CD4-positive, alpha-beta T cell (primary cell): ENCODE data around the gene CARS1. TPM values are rescaled to one million over a fixed set of nuclear protein-coding genes. Genes with fewer than 3 reads are reported as not detected.

Experiments used
- ATAC-seq: fragments of 200-7000 bp; cut with Tn5 transposase; one replicate; pipeline ENCODE4 v1.10.0; 2022; ENCODE audit warnings: mild to moderate bottlenecking; ENCODE audit not compliant: poor library complexity
- CTCF ChIA-PET: fragments of 350-600 bp; sonication (Branson Sonifier 250); formaldehyde crosslinking; loops from one replicate; lab custom pipeline; 2021; ENCODE audit warnings: antibody characterized with exemption, inconsistent platforms; lab: Charles Lee
- POLR2A ChIA-PET: fragments of 350-600 bp; sonication (Branson Sonifier 250); formaldehyde crosslinking; loops from one replicate; lab custom pipeline; 2021; ENCODE audit warnings: antibody characterized with exemption, inconsistent platforms; lab: Charles Lee
- DNase-seq, 14 experiments: peaks; one replicate each; pipeline ENCODE4 v3.0.0-alpha.2; 2013 to 2020; ENCODE audit warnings: mixed read lengths in 2 of 14
- H3K27ac ChIP-seq, 2 donors: one replicate each; pipeline versions ENCODE4 v1.5.1 to v1.7.0; 2013; ENCODE audit warnings: low read length in 2 of 2, low read depth in 1 of 2, mild to moderate bottlenecking in 1 of 2
- H3K27me3 ChIP-seq, 2 experiments: 1 replicate in 1 of 2; 2 replicates in 1 of 2; pipeline versions ENCODE4 v1.6.1 to v1.7.0; 2013; ENCODE audit warnings: low read length in 2 of 2, control low read depth in 1 of 2, mild to moderate bottlenecking in 1 of 2, moderate library complexity in 1 of 2; ENCODE audit not compliant: insufficient read depth in 2 of 2, control insufficient read depth in 1 of 2
- H3K36me3 ChIP-seq: one replicate; pipeline ENCODE4 v1.6.1; 2013; ENCODE audit warnings: low read length, control low read depth; ENCODE audit not compliant: insufficient read depth
- H3K4me1 ChIP-seq: one replicate; pipeline ENCODE4 v1.6.1; 2013; ENCODE audit warnings: low read length, control low read depth; ENCODE audit not compliant: insufficient read depth
- H3K4me3 ChIP-seq: one replicate; pipeline ENCODE4 v1.5.1; 2013; ENCODE audit warnings: mild to moderate bottlenecking, low read length, moderate library complexity
- H3K9me3 ChIP-seq, 2 experiments: 1 replicate in 1 of 2; 2 replicates in 1 of 2; pipeline versions ENCODE4 v1.6.1 to v1.7.0; 2013; ENCODE audit warnings: low read length in 2 of 2, mild to moderate bottlenecking in 2 of 2, control low read depth in 1 of 2, moderate library complexity in 1 of 2; ENCODE audit not compliant: control insufficient read depth in 1 of 2, insufficient read depth in 1 of 2
- H3K27ac Mint-ChIP-seq: one replicate; pipeline ENCODE4 v1.8.0; 2020; ENCODE audit warnings: mixed read lengths
- H3K27me3 Mint-ChIP-seq: one replicate; pipeline ENCODE4 v1.8.0; 2021; ENCODE audit warnings: mixed read lengths
- H3K36me3 Mint-ChIP-seq: one replicate; pipeline ENCODE4 v1.8.0; 2021; ENCODE audit warnings: low read depth, mixed read lengths
- H3K4me1 Mint-ChIP-seq: one replicate; pipeline ENCODE4 v1.8.0; 2021; ENCODE audit warnings: low read depth, mixed read lengths
- H3K4me3 Mint-ChIP-seq: one replicate; pipeline ENCODE4 v1.8.0; 2020; ENCODE audit warnings: mild to moderate bottlenecking, mixed read lengths
- H3K9me3 Mint-ChIP-seq: one replicate; pipeline ENCODE4 v1.8.0; 2020; ENCODE audit warnings: mixed read lengths
- CTCF ChIP-seq: fragments of 200-600 bp; IDR thresholded peaks from one replicate; pipeline ENCODE4 v1.8.0; 2022; ENCODE audit warnings: antibody characterized with exemption, mild to moderate bottlenecking
- intact Hi-C, 2 experiments: fragments of 100-400 bp; cut with DNase I in 1 of 2; cut with micrococcal nuclease in 1 of 2; formaldehyde crosslinking; loops; one replicate each; pipeline versions ENCODE4 v1.15.1 to v1.9.0; 2023 to 2025; cut with DNase I, micrococcal nuclease
- total RNA-seq, 174 experiments: library from RNA in 2 of 174; stranded (reverse) in 2 of 174; gene quantifications; one replicate each; pipeline ENCODE4 v1.2.3 and lab custom pipeline; 2021 to 2026

CARS1 gene
- total RNA-seq, 2 experiments from 2014 or later = 24.1 to 25.2 TPM

GRCh38 chr11:2981130-2981529 is 76.1 kb downstream of the CARS1 start:
- ChIA-PET CTCF (interaction anchor here (0.7 to 1.9 kb wide), 4 partner anchors 27 to 665 kb away, joined by 4 to 6 read pairs (median 4); no protein-coding TSS in a partner anchor), POLR2A (interaction anchor here (1.1 to 2.9 kb wide), 3 partner anchors 9 to 33 kb away, joined by 5 to 15 read pairs (median 6); partner anchors contain the start of gene NAP1L4)
- Mint-ChIP-seq H3K4me3 (no peak overlapping the region), H3K27ac (no peak overlapping the region), H3K9me3 (no peaks in the 10 kb centered on the region), H3K4me1 (peaks cover 61% of the 10 kb centered on the region), H3K27me3 (no peaks in the 10 kb centered on the region), H3K36me3 (peaks cover 64% of the 10 kb centered on the region)
- no peak overlapping the region for H3K4me3 ChIP-seq
- DNase-seq (no peak), ATAC-seq (no peak)
- H3K27me3 ChIP-seq = no peaks in the 10 kb centered on the region
- peaks cover 53% of the 10 kb centered on the region for H3K4me1 ChIP-seq
- no peaks in the 10 kb centered on the region for H3K9me3 ChIP-seq
- H3K27ac ChIP-seq = no peak overlapping the region
- no peak for TF ChIP-seq CTCF
- intact Hi-C loops = no loop called here
- peaks cover 67% of the 10 kb centered on the region for H3K36me3 ChIP-seq

- no peaks in the 10 kb centered on the region for H3K9me3 ChIP-seq
- no peaks in the 10 kb centered on the region for H3K27me3 ChIP-seq
- ChIA-PET POLR2A (interaction anchor here (0.8 to 2.9 kb wide), 4 partner anchors 10 to 475 kb away, joined by 3 to 15 read pairs (median 6); partner anchors contain the start of gene NAP1L4), CTCF (interaction anchor here (0.7 to 1.9 kb wide), 3 partner anchors 26 to 388 kb away, joined by 4 to 6 read pairs (median 4); no protein-coding TSS in a partner anchor)
- intact Hi-C loops = no loop called here
- H3K4me3 ChIP-seq = no peak overlapping the region
- no peak for TF ChIP-seq CTCF
- Mint-ChIP-seq H3K27me3 (no peaks in the 10 kb centered on the region), H3K36me3 (peaks cover 72% of the 10 kb centered on the region), H3K27ac (no peak overlapping the region), H3K9me3 (no peaks in the 10 kb centered on the region), H3K4me1 (peaks cover 65% of the 10 kb centered on the region), H3K4me3 (no peak overlapping the region)
- DNase-seq (no peak), ATAC-seq (no peak)
- H3K36me3 ChIP-seq = peaks cover 71% of the 10 kb centered on the region
- peaks cover 51% of the 10 kb centered on the region for H3K4me1 ChIP-seq
- no peak overlapping the region for H3K27ac ChIP-seq
These were observed 76.9 kb downstream of the CARS1 start for GRCh38 chr11:2980168-2980840.

- ChIA-PET CTCF (no interaction called here), POLR2A (interaction anchor here (1.6 to 2.0 kb wide), 2 partner anchors 15 to 37 kb away, joined by 12 to 14 read pairs; partner anchors contain the start of gene NAP1L4)
- Histone ChIP-seq H3K36me3 (peaks cover 86% of the 10 kb centered on the region), H3K4me1 (peaks cover 26% of the 10 kb centered on the region), H3K27ac (no peak overlapping the region), H3K9me3 (no peaks in the 10 kb centered on the region), H3K27me3 (no peaks in the 10 kb centered on the region), H3K4me3 (no peak overlapping the region)
- H3K27ac Mint-ChIP-seq = peak overlapping the region; percentile 9
- H3K36me3 Mint-ChIP-seq = peaks cover 81% of the 10 kb centered on the region
- H3K27me3 Mint-ChIP-seq = no peaks in the 10 kb centered on the region
- peaks cover 45% of the 10 kb centered on the region for H3K4me1 Mint-ChIP-seq
- ATAC-seq (no peak), DNase-seq (no peak)
- no peak overlapping the region for H3K4me3 Mint-ChIP-seq
- intact Hi-C loops = no loop called here
- H3K9me3 Mint-ChIP-seq = no peaks in the 10 kb centered on the region
- TF ChIP-seq CTCF = no peak
These were observed 80.1 kb downstream of the CARS1 start for GRCh38 chr11:2977113-2977512.
